Activated CD8-positive, alpha-beta memory T cell treated with anti-CD3 and anti-CD28 coated beads, Interleukin-2, amount 10 ng/mL, durations not matched to agents 7 days and 5 days (primary cell): ENCODE data around the gene TMEM223. TPM values are rescaled to one million over a fixed set of nuclear protein-coding genes. Genes with fewer than 3 reads are reported as not detected.
"Not testable (repeated sequence)": the region's sequence is repeated elsewhere in the genome, so short reads cannot be mapped to it uniquely, and the experiment has no call there.

Experiments used
- ATAC-seq: fragments of 150-1000 bp; cut with Tn5 transposase; one replicate; pipeline ENCODE4 v1.10.0; 2021; ENCODE audit warnings: moderate library complexity
- CTCF ChIA-PET: fragments of 350-600 bp; sonication (Branson Sonifier 250); formaldehyde crosslinking; loops from one replicate; lab custom pipeline; 2021; ENCODE audit warnings: antibody characterized with exemption; lab: Charles Lee
- DNase-seq: peaks from one replicate; pipeline ENCODE4 v3.0.0-alpha.2; 2020
- H3K27ac Mint-ChIP-seq: one replicate; pipeline ENCODE4 v1.8.0; 2021; ENCODE audit warnings: mild to moderate bottlenecking, mixed read lengths
- H3K27me3 Mint-ChIP-seq: one replicate; pipeline ENCODE4 v1.8.0; 2021; ENCODE audit warnings: mixed read lengths
- H3K36me3 Mint-ChIP-seq: one replicate; pipeline ENCODE4 v1.8.0; 2021; ENCODE audit warnings: mild to moderate bottlenecking, mixed read lengths
- H3K4me1 Mint-ChIP-seq: one replicate; pipeline ENCODE4 v1.8.0; 2021; ENCODE audit warnings: mixed read lengths
- H3K4me3 Mint-ChIP-seq: one replicate; pipeline ENCODE4 v1.8.0; 2021; ENCODE audit warnings: mild to moderate bottlenecking, moderate library complexity, mixed read lengths
- H3K9me3 Mint-ChIP-seq: one replicate; pipeline ENCODE4 v1.8.0; 2022; ENCODE audit warnings: low read depth, mixed read lengths
- total RNA-seq, 2 experiments: library from RNA; stranded (reverse); gene quantifications; one replicate each; pipeline ENCODE4 v1.2.3, GENCODE V29; 2021

The TMEM223 gene, protein sequence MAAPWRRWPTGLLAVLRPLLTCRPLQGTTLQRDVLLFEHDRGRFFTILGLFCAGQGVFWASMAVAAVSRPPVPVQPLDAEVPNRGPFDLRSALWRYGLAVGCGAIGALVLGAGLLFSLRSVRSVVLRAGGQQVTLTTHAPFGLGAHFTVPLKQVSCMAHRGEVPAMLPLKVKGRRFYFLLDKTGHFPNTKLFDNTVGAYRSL
- 10 to 100 TPM; 14.4 to 17.9 TPM for total RNA-seq

DNA sequence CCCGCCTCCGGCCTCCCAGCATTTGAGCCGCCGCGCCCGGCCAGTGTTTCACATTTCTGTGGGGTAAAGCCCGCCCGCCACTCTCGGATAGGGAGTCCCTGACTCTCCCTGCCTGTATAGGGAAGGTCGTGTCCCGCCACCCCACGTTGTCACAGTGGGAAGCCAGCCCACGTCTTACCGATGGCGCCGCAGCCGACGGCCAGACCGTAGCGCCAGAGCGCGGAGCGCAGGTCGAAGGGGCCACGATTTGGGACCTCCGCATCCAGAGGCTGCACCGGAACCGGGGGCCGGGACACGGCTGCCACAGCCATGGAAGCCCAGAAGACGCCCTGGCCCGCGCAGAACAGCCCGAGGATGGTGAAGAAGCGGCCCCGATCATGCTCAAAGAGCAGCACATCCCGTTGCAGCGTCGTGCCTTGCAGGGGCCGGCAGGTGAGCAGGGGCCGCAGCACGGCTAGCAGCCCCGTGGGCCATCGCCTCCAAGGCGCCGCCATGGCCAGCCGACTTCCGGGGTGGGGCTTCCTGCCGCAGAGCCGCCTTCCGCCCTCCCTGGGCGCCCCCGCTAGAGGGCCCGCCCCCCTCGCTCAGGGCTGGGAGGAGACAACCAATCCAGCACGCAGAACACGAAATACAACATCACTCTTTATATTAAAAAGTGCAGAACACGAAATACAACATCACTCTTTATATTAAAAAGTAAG lies at the start of gene TMEM223:
TMEM223 (minus strand) TSS at position 506 of the 701 bp plus-strand sequence; CDS start at position 494, 12 bp downstream.
- H3K27me3 Mint-ChIP-seq, result no peaks in the 10 kb centered on the region
- H3K27ac Mint-ChIP-seq, result peak within 1 kb of the TSS; percentile 81
- H3K9me3 Mint-ChIP-seq, result no peaks in the 10 kb centered on the region
- peaks cover 44% of the 10 kb centered on the region for H3K4me1 Mint-ChIP-seq
- H3K36me3 Mint-ChIP-seq, result peaks cover 55% of the 10 kb centered on the region
- peak within 1 kb of the TSS; percentile 90 for H3K4me3 Mint-ChIP-seq
- CTCF ChIA-PET, result interaction anchor here (1.1 to 8.5 kb wide), 4 partner anchors 9 to 90 kb away, joined by 3 to 242 read pairs (median 7); partner anchors contain the start of genes POLR2G, SLC3A2 and TAF6L
- ATAC-seq, result peak; percentile 81
- DNase-seq, result peak; percentile 94

DNA sequence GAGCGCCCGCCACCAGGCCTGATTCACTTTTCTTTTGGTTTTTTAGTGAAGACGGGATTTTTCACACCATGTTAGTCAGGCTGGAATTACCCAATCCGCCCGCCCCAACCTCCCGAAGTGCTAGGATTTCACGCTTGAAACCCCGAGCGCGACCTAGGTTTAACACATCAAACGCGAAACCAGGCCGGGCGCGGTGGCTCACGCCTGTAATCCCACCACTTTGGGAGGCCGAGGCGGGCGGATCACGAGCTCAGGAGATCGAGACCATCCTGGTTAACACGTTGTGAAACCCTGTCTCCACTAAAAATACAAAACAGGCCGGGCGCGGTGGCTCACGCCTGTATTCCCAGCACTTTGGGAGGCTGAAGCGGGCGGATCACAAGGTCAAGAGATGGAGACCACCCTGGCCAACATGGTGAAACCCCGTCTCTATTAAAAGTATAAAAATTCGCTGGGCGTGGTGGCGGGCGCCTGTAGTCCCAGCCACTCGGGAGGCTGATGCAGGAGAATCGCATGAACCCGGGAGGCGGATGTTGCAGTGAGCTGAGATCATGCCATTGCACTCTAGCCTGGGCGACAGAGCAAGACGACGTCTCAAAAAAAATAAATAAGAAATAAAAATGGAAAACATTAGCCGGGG lies 49.0 kb upstream of the TMEM223 start:
- peaks cover 11% of the 10 kb centered on the region for H3K36me3 Mint-ChIP-seq
- peak; percentile 13 for ATAC-seq
- CTCF ChIA-PET, result interaction anchor here (0.6 to 2.9 kb wide), 11 partner anchors 14 to 998 kb away, joined by 3 to 41 read pairs (median 4); partner anchors contain the start of genes HNRNPUL2, MARK2, SLC3A2 and TMEM179B
- H3K4me1 Mint-ChIP-seq, result peaks cover 23% of the 10 kb centered on the region
- DNase-seq, result peak; percentile 86
- H3K27me3 Mint-ChIP-seq, H3K4me3 Mint-ChIP-seq, H3K9me3 Mint-ChIP-seq, H3K27ac Mint-ChIP-seq: not testable (repeated sequence)

DNA sequence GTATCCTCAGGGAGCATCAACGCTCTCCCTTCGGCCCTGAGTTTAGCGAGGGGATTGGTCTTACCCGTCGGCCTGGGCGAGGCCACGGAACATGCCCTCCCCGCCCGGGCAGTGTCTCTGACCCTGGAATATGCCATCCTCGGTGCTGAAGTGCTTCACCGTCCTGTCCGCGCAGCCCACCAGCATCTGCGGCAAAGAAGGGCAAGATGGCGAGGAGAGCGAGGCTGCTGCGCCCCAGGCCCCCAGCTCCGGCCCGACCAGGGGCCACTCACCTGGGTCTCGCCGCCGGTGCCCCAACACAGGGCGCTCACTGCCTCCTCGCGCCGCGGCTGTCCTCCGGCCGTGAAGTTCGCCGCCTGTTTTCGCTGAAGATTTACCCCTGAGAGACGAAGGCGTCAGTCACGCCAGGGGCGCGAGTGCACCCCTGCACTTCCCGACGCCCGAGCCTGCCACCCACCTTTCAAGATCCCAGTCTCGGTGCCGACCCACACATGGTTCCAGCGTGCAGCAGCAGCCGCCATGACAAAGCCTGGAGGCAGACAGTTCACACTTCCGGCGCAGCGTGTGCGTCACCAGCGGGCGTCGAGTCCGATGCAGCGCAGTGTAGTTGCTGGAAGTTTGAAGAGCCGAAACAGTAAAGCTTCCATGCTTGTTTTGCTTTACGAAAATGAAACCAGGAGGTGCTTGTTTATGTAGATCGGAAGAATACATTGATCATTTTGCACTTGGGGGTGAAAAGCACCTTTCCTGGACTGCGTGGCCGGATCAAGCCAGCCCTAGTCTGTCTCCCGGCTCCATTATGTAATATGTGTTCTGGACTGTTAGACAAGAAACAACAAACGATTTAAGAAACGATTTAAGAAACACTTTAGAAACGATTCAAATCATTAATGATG lies 47.5 kb upstream of the TMEM223 start, which contains the start of gene WDR74:
WDR74 (minus strand) TSS at position 541 of the 896 bp plus-strand sequence; CDS start at position 521, 20 bp downstream.
- Mint-ChIP-seq H3K36me3 (peaks cover 19% of the 10 kb centered on the region), H3K4me3 (no peak within 1 kb of the TSS), H3K27ac (no peak within 1 kb of the TSS), H3K9me3 (no peaks in the 10 kb centered on the region), H3K4me1 (peaks cover 28% of the 10 kb centered on the region), H3K27me3 (no peaks in the 10 kb centered on the region)
- DNase-seq, result peak; percentile 96
- peak; percentile 54 for ATAC-seq
- CTCF ChIA-PET, result interaction anchor here (0.7 to 2.9 kb wide), 4 partner anchors 15 to 53 kb away, joined by 3 to 41 read pairs (median 13); partner anchors contain the start of genes SLC3A2 and TMEM179B

DNA sequence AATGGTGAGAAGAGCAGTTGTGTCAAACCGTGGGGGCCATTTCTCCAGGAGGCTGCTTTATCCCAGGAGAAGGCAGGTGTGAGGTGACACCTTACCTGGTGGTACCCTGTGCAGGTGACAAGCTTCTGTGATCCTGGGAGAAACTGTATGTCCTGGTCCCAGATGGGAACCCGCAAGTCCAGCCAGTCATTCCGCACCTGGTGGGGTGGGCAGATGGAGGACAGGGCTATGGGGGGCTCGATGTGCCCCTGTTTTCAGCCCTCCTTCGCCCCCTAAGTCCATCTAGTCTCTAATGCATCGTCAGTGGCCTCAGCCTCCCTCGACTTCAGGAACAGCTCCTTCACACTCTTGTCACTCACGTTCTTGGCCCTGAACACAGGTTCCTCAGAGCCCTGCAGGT lies 43.5 kb upstream of the TMEM223 start:
- CTCF ChIA-PET, result no interaction called here
- ATAC-seq, result no peak
- Mint-ChIP-seq H3K9me3 (no peaks in the 10 kb centered on the region), H3K27me3 (no peaks in the 10 kb centered on the region), H3K4me1 (peaks cover 42% of the 10 kb centered on the region), H3K36me3 (peaks cover 26% of the 10 kb centered on the region), H3K27ac (no peak overlapping the region), H3K4me3 (no peak overlapping the region)
- DNase-seq, result no peak

DNA sequence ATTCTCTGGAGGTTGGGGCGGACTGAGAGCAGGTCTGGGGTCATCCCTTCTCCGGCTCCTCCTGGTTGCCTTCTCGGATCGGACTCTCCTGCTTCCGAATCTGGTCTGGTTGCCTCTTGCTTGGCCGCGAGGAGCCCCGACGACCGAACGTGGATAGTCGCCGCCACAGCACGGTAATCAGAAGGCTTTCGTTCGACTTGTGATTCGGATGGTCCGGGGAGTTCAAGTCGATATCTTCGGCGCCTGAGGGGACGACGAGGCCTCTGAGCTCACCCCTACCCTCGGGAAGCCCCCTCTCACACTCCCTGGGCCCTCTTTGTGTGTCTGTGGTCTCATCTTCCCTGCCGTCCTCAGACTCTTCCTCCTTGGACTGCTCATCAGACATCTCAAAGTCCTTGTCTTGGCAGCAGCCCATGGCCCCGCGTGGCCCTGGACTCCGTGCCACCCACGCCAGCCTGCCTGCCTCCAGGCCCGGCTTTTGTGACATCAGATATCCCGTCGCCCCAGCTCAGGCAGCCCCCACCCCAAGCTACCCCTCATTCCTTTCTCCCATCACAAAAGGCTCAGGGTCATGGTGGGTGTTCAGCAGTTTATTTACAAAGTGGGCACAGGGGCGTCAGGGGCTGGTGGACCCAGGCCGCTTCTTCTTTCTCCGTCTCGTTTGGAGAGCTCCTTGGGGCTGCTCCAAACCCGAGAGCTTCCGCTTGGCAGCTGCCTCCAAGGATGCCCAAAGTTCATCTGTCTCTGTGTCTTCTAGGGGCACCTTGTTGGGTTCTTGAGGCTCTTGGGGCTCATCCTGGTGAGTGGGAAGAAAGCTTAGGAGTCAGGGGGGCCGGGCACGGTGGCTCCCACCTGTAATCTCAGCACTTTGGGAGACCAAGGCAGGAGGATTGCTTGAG lies 40.8 kb upstream of the TMEM223 start, which contains the start of gene TEX54:
TEX54 (minus strand) TSS at position 506 of the 899 bp plus-strand sequence.
- CTCF ChIA-PET, result interaction anchor here (0.8 to 3.1 kb wide), 6 partner anchors 42 to 105 kb away, joined by 3 to 22 read pairs (median 3); partner anchors contain the start of genes HNRNPUL2 and TMEM179B
- H3K4me3 Mint-ChIP-seq, result peak within 1 kb of the TSS; percentile 86
- peaks cover 25% of the 10 kb centered on the region for H3K36me3 Mint-ChIP-seq

DNA sequence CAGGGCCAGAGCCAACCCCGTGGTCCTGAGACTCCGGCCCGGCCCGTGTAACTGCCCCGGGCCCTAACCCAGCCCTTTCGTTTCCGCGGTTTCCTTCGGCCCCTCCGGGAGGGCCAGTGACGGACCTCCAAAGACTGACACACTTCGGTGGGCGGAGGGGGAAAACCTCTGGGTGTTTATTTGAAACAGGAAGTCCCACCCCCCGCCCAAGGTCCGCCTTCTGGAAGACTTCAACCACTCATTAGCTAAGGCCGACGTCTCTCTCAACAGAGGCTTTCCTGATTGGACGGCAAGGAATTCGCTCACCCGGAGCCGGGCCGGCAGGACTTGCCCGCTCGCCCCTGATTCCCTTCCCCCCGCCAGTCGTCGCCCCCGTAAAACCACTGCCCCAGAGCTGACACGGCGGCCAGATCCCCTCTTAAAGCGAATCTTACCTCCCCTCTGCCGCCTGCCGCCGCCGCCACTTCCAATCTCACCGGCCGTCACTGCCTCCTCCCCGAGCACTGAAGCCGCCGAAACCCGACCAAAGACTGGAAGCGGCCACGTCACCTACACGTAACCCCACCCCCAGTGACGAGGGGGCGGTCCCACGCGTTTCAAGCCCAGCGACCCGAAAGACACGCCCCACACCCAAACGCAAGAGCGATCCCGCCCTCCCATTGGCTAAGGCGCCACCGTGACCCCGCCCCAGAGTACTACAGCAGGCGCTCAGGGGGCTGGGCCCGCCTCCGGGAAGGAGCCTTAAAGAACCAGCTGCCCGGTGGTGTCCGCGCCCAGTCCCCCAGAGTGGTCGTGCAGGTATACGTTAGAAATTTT lies 39.9 kb upstream of the TMEM223 start, which contains the start of gene STX5:
STX5 (minus strand) TSS at position 532 of the 816 bp plus-strand sequence. CDS start 808 bp downstream, outside the sequence.
- ATAC-seq (peak; percentile 91), DNase-seq (peak; percentile 100)
- Mint-ChIP-seq H3K4me1 (peaks cover 34% of the 10 kb centered on the region), H3K4me3 (peak within 1 kb of the TSS; percentile 86), H3K9me3 (no peaks in the 10 kb centered on the region), H3K36me3 (peaks cover 27% of the 10 kb centered on the region), H3K27ac (peak within 1 kb of the TSS; percentile 98), H3K27me3 (no peaks in the 10 kb centered on the region)
- CTCF ChIA-PET, result interaction anchor here (0.8 to 3.1 kb wide), 6 partner anchors 41 to 104 kb away, joined by 3 to 22 read pairs (median 4); partner anchors contain the start of genes HNRNPUL2 and TMEM179B

More for the DNA sequence above, 40.8 kb upstream of the TMEM223 start, which contains the start of gene TEX54:
- H3K4me1 Mint-ChIP-seq, result peaks cover 36% of the 10 kb centered on the region
- no peak for ATAC-seq
- no peaks in the 10 kb centered on the region for H3K27me3 Mint-ChIP-seq
- H3K9me3 Mint-ChIP-seq, result no peaks in the 10 kb centered on the region
- DNase-seq, result peak; percentile 54
- H3K27ac Mint-ChIP-seq, result peak within 1 kb of the TSS; percentile 98

DNA sequence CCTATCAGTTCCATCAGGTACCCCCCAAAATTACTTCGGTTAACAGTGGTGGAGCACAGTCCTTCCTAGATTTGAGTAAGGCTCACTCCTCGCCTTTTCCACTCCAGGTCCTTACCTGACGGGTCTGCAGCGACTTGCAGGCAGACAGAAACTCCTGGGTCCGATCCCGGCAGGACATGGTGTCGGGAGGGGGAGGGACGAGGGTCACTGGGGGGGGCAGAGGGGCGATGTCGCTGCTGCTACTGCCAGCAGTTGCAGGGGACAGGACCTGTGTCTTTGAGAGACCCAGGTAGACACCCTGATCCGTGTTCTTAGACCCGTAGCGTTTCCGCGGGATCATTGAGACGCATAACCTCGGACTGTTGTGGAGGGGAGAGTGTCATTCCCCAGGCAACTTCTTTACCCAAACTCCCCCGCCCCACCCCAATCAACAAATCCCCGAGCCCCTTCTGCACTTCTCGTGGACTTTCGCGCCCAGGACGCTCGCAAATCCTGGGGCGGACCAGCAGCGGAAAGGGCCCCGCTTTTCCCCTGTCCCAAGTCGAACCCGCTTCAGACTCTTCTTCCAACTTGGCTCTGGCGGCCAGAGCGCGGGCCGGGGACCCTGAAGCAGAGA lies 39.2 kb upstream of the TMEM223 start:
- Mint-ChIP-seq H3K4me1 (peaks cover 30% of the 10 kb centered on the region), H3K36me3 (peaks cover 23% of the 10 kb centered on the region), H3K27me3 (no peaks in the 10 kb centered on the region), H3K4me3 (peak overlapping the region; percentile 86), H3K9me3 (no peaks in the 10 kb centered on the region), H3K27ac (peak overlapping the region; percentile 98)
- DNase-seq, result no peak
- CTCF ChIA-PET, result interaction anchor here (0.8 to 4.3 kb wide), 3 partner anchors 40 to 50 kb away, joined by 3 to 28 read pairs (median 4); partner anchors contain the start of gene TMEM179B
- no peak for ATAC-seq

DNA sequence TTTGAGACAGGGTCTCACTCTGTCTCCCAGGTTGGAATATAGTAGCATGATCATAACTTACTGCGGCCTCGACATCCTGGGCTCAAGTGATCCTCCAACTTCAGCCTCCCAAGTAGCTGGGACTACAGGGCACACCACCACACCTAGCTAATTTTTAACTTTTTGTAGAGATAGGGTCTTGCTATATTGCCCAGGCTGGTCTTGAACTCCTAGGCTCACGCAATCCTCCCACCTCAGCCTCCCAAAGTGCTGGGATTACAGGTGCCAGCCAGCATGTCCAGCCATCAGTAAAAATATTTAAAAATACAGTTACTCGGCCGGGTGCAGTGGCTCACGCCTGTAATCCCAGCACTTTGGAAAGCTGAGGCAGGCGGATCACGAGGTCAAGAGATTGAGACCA lies 36.3 kb upstream of the TMEM223 start:
- ATAC-seq, H3K27me3 Mint-ChIP-seq, H3K9me3 Mint-ChIP-seq, DNase-seq, H3K4me3 Mint-ChIP-seq, H3K27ac Mint-ChIP-seq: not testable (repeated sequence)
- Mint-ChIP-seq H3K36me3 (peaks cover 30% of the 10 kb centered on the region), H3K4me1 (peaks cover 29% of the 10 kb centered on the region)
- CTCF ChIA-PET, result interaction anchor here (1.0 to 4.3 kb wide), 6 partner anchors 22 to 236 kb away, joined by 3 to 28 read pairs (median 4); partner anchors contain the start of genes SLC3A2, TMEM179B and TUT1

DNA sequence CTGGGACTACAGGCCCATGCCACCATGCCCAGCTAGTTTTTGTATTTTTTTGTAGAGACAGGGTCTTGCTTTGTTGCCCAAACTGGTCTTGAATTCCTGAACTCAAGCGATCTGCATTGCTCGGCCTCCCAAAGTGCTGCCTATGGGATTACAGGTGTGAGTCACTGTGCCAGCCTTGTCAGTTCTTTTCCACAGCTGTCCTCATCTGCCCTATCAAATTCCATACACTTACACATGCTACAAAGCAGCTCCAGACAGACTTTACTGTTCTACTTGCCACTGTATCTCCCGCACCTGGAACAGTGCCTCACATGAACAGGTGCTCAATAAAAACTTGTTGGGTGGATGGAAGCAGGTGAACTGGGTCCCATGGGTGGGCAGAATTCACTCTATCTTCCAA lies 31.9 kb upstream of the TMEM223 start:
- peak overlapping the region; percentile 2 for H3K27ac Mint-ChIP-seq

DNA sequence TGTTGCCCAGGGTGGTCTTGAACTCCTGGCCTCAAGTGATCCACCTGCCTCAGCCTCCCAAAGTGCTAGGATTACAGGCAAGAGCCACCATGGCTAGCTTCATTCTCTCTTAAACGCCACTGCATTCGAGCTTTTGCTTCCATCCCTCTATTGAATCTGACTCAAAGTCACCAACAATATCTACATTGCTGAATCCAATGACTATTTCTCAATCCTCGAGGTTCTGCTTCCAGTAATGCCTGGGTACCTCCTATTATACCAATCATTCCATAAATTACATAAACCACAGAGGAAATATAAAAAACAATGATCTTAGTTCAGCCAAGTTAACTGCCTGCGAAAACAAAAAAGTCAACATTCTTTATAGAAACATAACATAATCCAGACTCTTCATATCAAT lies 25.3 kb upstream of the TMEM223 start:
- Mint-ChIP-seq H3K9me3 (no peaks in the 10 kb centered on the region), H3K27ac (no peak overlapping the region), H3K36me3 (peaks cover 19% of the 10 kb centered on the region), H3K4me3 (no peak overlapping the region), H3K27me3 (no peaks in the 10 kb centered on the region), H3K4me1 (peaks cover 2% of the 10 kb centered on the region)
- CTCF ChIA-PET, result interaction anchor here (1.0 to 3.4 kb wide), 2 partner anchors 30 to 39 kb away, joined by 3 to 18 read pairs; partner anchors contain the start of gene TMEM179B
- DNase-seq (no peak), ATAC-seq (no peak)

More for the DNA sequence above, 31.9 kb upstream of the TMEM223 start:
- ATAC-seq, result no peak
- no peak for DNase-seq
- H3K4me1 Mint-ChIP-seq, result peaks cover 13% of the 10 kb centered on the region
- H3K27me3 Mint-ChIP-seq, result no peaks in the 10 kb centered on the region
- peaks cover 38% of the 10 kb centered on the region for H3K36me3 Mint-ChIP-seq
- H3K9me3 Mint-ChIP-seq, result no peaks in the 10 kb centered on the region
- CTCF ChIA-PET, result interaction anchor here (2.0 kb wide), 1 partner anchor 37 kb away, joined by 11 read pairs; the partner anchor contains the start of gene TMEM179B
- H3K4me3 Mint-ChIP-seq, result no peak overlapping the region
